Stimulated activated CD4-positive, alpha-beta T cell treated with anti-CD3 and anti-CD28 coated beads, Interleukin-12 subunit alpha, Interleukin-12 subunit beta, amount 100 ng/mL, for 24 hours (primary cell): ENCODE data around the gene AQP7.
"Not testable (repeated sequence)": the region's sequence is repeated elsewhere in the genome, so short reads cannot be mapped to it uniquely, and the experiment has no call there.

Experiments
- DNase-seq, 2 experiments: peaks; one replicate each; pipeline ENCODE4 v3.0.0-alpha.2; 2020; ENCODE audit warnings: low read depth in 2 of 2

Gene AQP7

DNA sequence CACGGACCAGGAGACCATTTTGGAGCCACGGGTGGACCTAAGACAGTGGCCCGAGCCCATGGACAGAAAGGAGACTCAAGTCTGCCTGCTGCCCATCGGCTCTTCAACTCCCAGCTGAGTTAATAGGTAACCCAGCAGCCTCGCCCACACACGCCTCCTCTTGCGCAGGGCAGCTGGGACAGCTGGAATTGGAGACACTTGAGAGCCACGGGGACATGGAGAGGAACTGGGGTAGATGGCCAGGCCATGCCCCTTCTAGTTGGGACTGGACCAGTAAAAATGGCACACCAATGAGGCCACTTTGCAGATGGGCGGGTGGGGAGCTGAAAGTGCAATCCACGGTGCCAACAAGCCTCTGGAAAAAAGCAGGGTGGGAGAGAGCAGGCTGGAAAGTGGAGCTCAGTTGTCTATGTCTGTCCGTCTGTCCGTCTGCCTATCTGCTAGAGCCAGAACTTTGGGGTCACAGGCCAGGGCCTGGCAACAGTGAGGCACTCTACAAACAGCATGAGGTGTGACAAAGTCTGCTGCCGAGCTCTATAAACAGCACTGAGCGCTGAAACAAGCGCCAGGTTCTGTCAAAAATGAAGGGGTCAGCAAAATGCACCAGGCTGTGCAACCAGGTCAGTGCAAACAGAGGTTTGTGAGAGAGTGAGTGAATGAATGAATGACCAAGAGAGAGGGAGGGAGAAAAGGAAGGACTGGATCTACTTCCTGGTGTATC lies 7.0 kb downstream of the AQP7 start:
- not testable (repeated sequence) for DNase-seq

DNA sequence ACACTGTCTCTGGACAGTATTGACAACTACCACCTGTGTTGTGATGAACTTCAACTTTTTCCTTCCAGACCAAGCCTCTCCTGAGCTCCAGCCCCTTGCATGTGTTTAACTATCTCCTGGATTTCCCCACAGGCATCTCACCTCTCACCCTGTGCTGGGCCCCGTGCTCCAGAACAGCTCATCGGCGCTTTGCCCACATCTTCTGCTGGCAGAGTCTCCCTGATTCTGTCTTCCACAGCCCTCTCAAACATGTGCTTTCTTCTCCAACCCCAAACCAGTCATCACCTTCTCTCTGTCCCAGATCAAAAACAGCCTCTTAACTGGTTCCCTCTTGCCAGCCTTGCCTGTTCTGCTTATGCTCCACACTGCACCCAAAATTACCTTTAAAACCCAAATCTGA lies 8.4 kb downstream of the AQP7 start:
- not testable (repeated sequence) for DNase-seq

- no peak for DNase-seq
Observed at GRCh38 chr9:33393581-33393980, 8.8 kb downstream of the AQP7 start.

DNA sequence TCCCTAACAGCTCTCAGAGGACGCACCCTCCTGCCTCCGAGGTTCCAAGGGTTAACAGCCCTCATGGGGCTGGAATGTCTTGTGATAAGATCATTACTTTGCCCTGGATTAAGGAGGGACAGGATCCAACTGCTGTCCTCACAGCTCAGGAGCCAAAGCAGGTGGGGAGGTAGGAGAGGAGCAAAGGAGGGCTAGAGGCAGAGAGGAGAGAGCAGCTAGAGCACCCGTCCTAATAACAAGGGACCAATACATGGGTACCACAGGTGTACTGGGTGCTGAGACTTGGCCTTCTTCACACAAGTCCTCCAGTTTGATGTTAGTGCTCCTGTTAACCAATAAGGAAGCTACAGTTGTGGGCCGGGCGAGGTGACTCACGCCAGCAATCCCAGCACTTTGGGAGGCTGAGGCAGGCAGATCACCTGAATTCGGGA lies 9.8 kb downstream of the AQP7 start:
- not testable (repeated sequence) for DNase-seq

DNA sequence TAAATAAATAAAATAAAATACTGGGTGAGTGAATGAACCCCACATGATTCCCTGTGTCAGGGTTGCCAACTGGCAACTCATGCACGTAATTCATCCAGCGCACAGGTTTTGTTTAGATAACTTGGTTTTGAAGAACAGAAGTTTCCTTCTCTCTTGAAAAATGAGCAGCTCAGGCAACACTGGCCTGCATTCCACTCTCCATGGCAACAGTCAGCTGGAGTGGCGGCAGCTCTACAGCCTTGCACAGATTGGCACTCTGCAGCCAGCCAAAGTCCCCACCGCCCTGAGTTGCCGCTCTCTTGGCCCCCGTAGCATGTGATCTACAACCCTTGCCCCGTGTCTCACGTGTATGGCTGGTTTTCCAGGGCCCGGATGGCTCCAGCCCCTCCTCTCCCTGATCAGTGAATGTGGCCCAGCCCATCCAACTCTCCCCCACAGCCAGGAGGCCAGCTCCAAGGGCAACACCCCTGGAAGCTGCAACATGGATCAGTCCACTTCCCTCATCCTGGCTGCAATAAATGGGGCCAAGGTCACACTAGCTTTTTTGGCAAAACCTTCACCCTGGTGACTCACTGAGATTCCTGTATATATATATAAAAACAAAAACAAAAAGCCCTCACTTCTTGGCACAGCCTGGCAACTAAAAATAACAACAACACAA lies 11.1 kb downstream of the AQP7 start:
- DNase-seq, result not testable (repeated sequence)

DNA sequence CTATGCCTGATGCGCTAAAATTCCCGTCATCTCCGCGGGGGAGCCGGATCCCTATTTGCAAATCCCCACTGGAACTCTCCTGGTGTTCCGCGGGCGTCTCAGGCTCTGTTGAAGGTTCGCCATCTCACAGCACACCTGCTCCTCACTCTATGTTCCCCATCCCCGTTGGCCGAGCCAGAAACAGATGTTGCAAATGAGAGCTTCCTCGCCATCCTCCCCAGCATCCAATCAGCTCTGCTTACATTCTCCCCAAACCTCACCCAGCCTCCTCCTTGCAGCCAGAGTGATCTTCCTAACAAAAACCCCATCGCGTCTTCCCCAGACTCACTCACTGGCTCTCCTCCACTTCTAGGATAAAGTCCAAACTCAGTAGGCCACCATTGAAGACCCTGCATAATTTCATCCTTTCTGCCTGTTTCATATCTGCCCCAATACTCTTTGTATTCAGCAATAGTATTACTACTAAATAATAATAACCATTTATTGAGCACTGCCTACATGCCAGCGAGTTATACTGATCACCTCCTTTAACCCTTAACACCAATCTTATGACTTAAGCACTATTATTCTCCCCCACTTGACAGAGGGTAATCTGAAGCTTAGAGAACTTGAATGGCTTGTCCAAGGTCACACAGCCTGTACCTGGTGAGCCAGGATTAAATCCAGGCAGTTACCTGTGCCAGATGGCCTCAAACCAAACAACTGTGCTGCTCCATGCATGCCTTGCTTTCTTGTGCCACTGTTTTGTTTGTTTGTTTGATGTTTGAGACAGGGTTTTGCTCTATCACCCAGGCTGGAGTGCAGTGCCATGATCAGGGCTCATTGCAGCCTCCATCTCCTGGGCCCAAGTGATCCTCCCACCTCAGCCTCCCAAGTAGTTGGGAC lies 14.0 kb downstream of the AQP7 start:
- no peak for DNase-seq

- DNase-seq, result not testable (repeated sequence)
Observed at GRCh38 chr9:33386998-33387397, 15.4 kb downstream of the AQP7 start.

- DNase-seq, result not testable (repeated sequence)
Observed at GRCh38 chr9:33386641-33386996, 15.7 kb downstream of the AQP7 start.

GRCh38 chr9:33385979-33386640 lies 16.3 kb downstream of the AQP7 start:
- DNase-seq, result not testable (repeated sequence)

- DNase-seq, result not testable (repeated sequence)
Observed at GRCh38 chr9:33385536-33385935, 16.8 kb downstream of the AQP7 start.

DNA sequence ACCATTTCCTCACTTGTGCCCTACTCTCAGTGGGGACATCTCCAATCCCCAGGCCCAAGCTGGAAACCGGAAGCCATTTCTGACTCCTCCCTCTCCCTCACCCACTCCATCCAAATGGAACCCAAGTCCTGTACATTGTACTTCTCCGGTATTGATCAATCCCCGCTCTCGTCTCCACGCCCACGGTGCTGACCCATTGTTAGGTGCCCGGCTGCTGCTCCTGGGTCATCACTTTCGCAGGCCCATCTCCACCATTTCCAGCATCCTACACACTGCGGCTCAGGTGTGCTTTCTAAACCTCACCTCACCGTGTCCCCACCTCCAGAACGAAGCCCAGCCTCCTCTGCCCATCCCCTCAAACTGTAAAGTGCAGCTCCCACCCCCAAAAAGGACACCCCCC lies 19.0 kb downstream of the AQP7 start:
- DNase-seq, result not testable (repeated sequence)

GRCh38 chr9:33382397-33382796 lies 20.0 kb downstream of the AQP7 start:
- not testable (repeated sequence) for DNase-seq

DNA sequence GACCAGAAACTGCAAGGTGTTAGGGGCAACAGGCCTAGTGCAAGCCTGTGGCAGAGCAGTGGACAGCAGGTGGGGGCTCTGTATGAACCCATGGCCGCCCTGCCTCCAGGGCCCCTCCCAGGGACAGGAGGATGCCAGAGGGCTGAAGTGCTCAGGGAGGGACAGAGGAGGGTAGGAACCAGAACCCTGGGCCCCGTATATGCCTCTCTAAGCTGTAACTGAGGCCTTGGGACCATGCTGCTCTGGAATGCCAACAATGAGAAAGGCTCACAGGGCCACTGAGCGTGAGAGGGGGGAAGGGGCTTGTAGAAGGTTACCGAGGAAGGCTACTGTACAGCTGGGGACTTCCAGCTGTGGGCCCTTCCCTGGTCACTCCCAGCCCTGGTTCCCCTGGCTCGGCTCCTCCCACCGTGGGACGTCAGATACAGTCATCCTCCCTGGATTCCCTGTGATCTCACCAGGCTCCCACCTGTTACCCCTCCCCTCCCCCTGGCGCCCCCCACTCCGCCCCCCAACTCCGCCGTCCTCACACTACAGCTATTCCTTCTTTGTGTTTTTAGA lies 21.1 kb downstream of the AQP7 start:
- no peak for DNase-seq

DNA sequence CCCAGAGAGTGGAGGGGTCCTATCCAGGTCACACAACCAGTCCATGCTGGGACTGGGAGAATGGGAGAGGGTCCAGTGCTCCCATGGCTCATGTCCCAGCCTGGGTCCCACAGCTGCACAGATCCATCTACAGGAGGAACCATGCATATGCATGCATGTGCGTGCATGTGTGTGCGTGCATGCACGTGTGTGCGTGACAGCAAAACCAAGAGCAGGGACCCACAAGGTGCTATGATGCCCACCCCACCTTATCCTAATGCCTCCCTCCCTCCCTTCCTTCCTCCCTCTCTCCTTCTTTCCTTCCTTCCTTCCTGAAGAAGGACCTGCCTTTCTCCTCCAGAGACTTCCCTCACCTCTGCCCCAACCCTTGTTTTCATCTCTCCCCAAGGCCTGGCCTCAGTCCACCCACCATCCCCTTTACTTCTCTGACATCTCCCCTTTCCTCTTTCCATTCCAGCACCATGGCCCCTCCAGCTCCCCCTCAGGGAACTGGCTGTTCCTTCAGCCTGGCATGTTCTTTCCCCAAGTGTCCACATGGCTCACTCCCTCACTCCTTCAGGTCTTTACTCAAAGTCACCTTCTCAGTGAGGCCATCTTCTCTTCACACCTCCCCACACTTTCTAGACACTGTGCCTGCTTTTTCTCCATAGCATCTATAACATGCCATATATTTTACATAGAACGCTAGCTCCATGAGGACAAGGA lies 21.8 kb downstream of the AQP7 start:
- no peak for DNase-seq

GRCh38 chr9:33379666-33380389 lies 22.5 kb downstream of the AQP7 start:
- DNase-seq, result no peak

GRCh38 chr9:33378121-33378795 lies 24.1 kb downstream of the AQP7 start:
- no peak for DNase-seq

DNA sequence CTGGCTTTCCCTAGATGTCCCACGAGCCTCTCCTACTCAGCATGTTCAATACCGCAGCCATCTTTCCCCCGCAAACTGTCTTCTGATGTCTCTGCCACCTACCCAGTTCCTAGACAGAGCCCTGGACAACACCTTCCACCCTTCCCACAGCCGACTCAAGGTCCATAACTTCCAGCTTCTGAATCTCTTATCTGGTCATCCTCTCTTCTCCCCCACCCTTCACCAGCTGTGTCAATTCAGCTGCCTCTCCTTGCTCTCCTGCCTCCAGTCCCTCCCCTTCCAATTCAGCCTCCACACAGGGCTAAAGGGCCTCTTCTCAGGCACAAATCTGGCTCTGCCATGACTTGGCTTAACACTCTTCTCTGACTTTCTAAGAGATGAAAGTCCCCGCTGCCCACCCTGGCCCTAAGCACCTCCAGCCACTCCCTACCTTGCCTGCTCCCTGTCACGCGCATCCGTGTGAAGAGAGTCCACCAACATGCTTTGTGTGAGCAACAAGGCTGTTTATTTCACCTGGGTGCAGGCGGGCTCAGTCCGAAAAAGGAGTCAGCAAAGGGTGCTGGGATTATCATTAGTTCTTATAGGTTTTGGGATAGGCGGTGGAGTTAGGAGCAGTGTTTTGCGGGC lies 25.2 kb downstream of the AQP7 start:
- DNase-seq, result no peak

- DNase-seq, result no peak
Observed at GRCh38 chr9:33375841-33376321, 26.5 kb downstream of the AQP7 start.

- no peak for DNase-seq
Observed at GRCh38 chr9:33375238-33375840, 27.0 kb downstream of the AQP7 start.
